Activated CD4-positive, alpha-beta memory T cell treated with anti-CD3 and anti-CD28 coated beads, Interleukin-2, amount 10 ng/mL, durations not matched to agents 7 days and 5 days (primary cell): ENCODE data around the gene MYOD1. TPM values are rescaled to one million over a fixed set of nuclear protein-coding genes. Genes with fewer than 3 reads are reported as not detected.

Experiments used
- CTCF ChIA-PET: fragments of 350-600 bp; sonication (Branson Sonifier 250); formaldehyde crosslinking; loops from one replicate; lab custom pipeline; 2021; ENCODE audit warnings: antibody characterized with exemption, inconsistent platforms; lab: Charles Lee
- POLR2A ChIA-PET: fragments of 350-600 bp; sonication (Branson Sonifier 250); formaldehyde crosslinking; loops from one replicate; lab custom pipeline; 2021; ENCODE audit warnings: antibody characterized with exemption; lab: Charles Lee
- DNase-seq: peaks from one replicate; pipeline ENCODE4 v3.0.0-alpha.2; 2020
- H3K27ac Mint-ChIP-seq: one replicate; pipeline ENCODE4 v1.8.0; 2021; ENCODE audit warnings: mild to moderate bottlenecking, mixed read lengths
- H3K27me3 Mint-ChIP-seq: one replicate; pipeline ENCODE4 v1.8.0; 2021; ENCODE audit warnings: mixed read lengths
- H3K36me3 Mint-ChIP-seq: one replicate; pipeline ENCODE4 v1.8.0; 2021; ENCODE audit warnings: low read depth, mixed read lengths
- H3K4me1 Mint-ChIP-seq: one replicate; pipeline ENCODE4 v1.8.0; 2021; ENCODE audit warnings: mixed read lengths
- H3K4me3 Mint-ChIP-seq: one replicate; pipeline ENCODE4 v1.8.0; 2021; ENCODE audit warnings: mild to moderate bottlenecking, mixed read lengths
- H3K9me3 Mint-ChIP-seq: one replicate; pipeline ENCODE4 v1.8.0; 2021; ENCODE audit warnings: mixed read lengths
- total RNA-seq, 2 experiments: library from RNA; stranded (reverse); gene quantifications; one replicate each; pipeline ENCODE4 v1.2.3, GENCODE V29; 2021

The MYOD1 gene
- total RNA-seq, 2 experiments from 2014 or later, result not detected

GRCh38 chr11:17714870-17715269, 4.5 kb upstream of the MYOD1 start:
- H3K36me3 Mint-ChIP-seq, result no peaks in the 10 kb centered on the region
- H3K27ac Mint-ChIP-seq, result no peak overlapping the region
- no peak overlapping the region for H3K4me3 Mint-ChIP-seq
- ChIA-PET CTCF (no interaction called here), POLR2A (no interaction called here)
- DNase-seq, result no peak
- no peaks in the 10 kb centered on the region for H3K9me3 Mint-ChIP-seq
- peaks cover 26% of the 10 kb centered on the region for H3K27me3 Mint-ChIP-seq
- no peaks in the 10 kb centered on the region for H3K4me1 Mint-ChIP-seq

- DNase-seq, result no peak
- ChIA-PET CTCF (interaction anchor here (1.5 kb wide), 1 partner anchor 14 kb away, joined by 5 read pairs; no protein-coding TSS in a partner anchor), POLR2A (no interaction called here)
- H3K27me3 Mint-ChIP-seq, result peaks cover 37% of the 10 kb centered on the region
- H3K4me3 Mint-ChIP-seq, result no peak overlapping the region
- no peaks in the 10 kb centered on the region for H3K36me3 Mint-ChIP-seq
- no peak overlapping the region for H3K27ac Mint-ChIP-seq
- no peaks in the 10 kb centered on the region for H3K4me1 Mint-ChIP-seq
- no peaks in the 10 kb centered on the region for H3K9me3 Mint-ChIP-seq
Observed at GRCh38 chr11:17716807-17717206, 2.6 kb upstream of the MYOD1 start.

- POLR2A ChIA-PET, result no interaction called here
- Mint-ChIP-seq H3K9me3 (no peaks in the 10 kb centered on the region), H3K27ac (no peak overlapping the region), H3K27me3 (peaks cover 46% of the 10 kb centered on the region), H3K4me3 (no peak overlapping the region), H3K36me3 (no peaks in the 10 kb centered on the region), H3K4me1 (no peaks in the 10 kb centered on the region)
- CTCF ChIA-PET, result interaction anchor here (1.0 kb wide), 1 partner anchor 119 kb away, joined by 3 read pairs; no protein-coding TSS in a partner anchor
- DNase-seq, result no peak
Observed at GRCh38 chr11:17718015-17718414, 1.4 kb upstream of the MYOD1 start.

- Mint-ChIP-seq H3K36me3 (no peaks in the 10 kb centered on the region), H3K4me3 (no peak overlapping the region), H3K27ac (no peak overlapping the region), H3K27me3 (peaks cover 48% of the 10 kb centered on the region), H3K4me1 (no peaks in the 10 kb centered on the region), H3K9me3 (no peaks in the 10 kb centered on the region)
- DNase-seq, result no peak
- ChIA-PET CTCF (interaction anchor here (1.0 to 1.3 kb wide), 2 partner anchors 13 to 120 kb away, joined by 3 to 4 read pairs; no protein-coding TSS in a partner anchor), POLR2A (no interaction called here)
Observed at GRCh38 chr11:17718510-17718962, 835 bp upstream of the MYOD1 start.

GRCh38 chr11:17719938-17720795, 796 bp downstream of the MYOD1 start:
- peaks cover 49% of the 10 kb centered on the region for H3K27me3 Mint-ChIP-seq
- no peak overlapping the region for H3K27ac Mint-ChIP-seq
- H3K4me1 Mint-ChIP-seq, result no peaks in the 10 kb centered on the region
- ChIA-PET CTCF (no interaction called here), POLR2A (no interaction called here)
- H3K36me3 Mint-ChIP-seq, result no peaks in the 10 kb centered on the region
- no peaks in the 10 kb centered on the region for H3K9me3 Mint-ChIP-seq
- DNase-seq, result no peak
- H3K4me3 Mint-ChIP-seq, result no peak overlapping the region

- DNase-seq, result no peak
- H3K9me3 Mint-ChIP-seq, result no peaks in the 10 kb centered on the region
- peaks cover 49% of the 10 kb centered on the region for H3K27me3 Mint-ChIP-seq
- H3K4me1 Mint-ChIP-seq, result no peaks in the 10 kb centered on the region
- H3K4me3 Mint-ChIP-seq, result no peak overlapping the region
- no peak overlapping the region for H3K27ac Mint-ChIP-seq
- ChIA-PET CTCF (no interaction called here), POLR2A (no interaction called here)
- H3K36me3 Mint-ChIP-seq, result no peaks in the 10 kb centered on the region
Observed at GRCh38 chr11:17720796-17721171, 1.4 kb downstream of the MYOD1 start.

GRCh38 chr11:17721242-17721999, 2.0 kb downstream of the MYOD1 start:
- ChIA-PET POLR2A (no interaction called here), CTCF (interaction anchor here (1.5 kb wide), 1 partner anchor 9 kb away, joined by 9 read pairs; no protein-coding TSS in a partner anchor)
- Mint-ChIP-seq H3K27ac (no peak overlapping the region), H3K4me3 (no peak overlapping the region), H3K9me3 (no peaks in the 10 kb centered on the region), H3K4me1 (no peaks in the 10 kb centered on the region), H3K36me3 (no peaks in the 10 kb centered on the region), H3K27me3 (peaks cover 51% of the 10 kb centered on the region)
- no peak for DNase-seq

GRCh38 chr11:17722000-17722643, 2.8 kb downstream of the MYOD1 start:
- CTCF ChIA-PET, result interaction anchor here (1.5 kb wide), 1 partner anchor 9 kb away, joined by 9 read pairs; no protein-coding TSS in a partner anchor
- DNase-seq, result no peak
- Mint-ChIP-seq H3K27me3 (peaks cover 54% of the 10 kb centered on the region), H3K9me3 (no peaks in the 10 kb centered on the region), H3K4me1 (no peaks in the 10 kb centered on the region), H3K4me3 (no peak overlapping the region), H3K27ac (no peak overlapping the region), H3K36me3 (no peaks in the 10 kb centered on the region)
- POLR2A ChIA-PET, result no interaction called here

- ChIA-PET POLR2A (no interaction called here), CTCF (no interaction called here)
- no peaks in the 10 kb centered on the region for H3K4me1 Mint-ChIP-seq
- peaks cover 57% of the 10 kb centered on the region for H3K27me3 Mint-ChIP-seq
- H3K4me3 Mint-ChIP-seq, result no peak overlapping the region
- H3K36me3 Mint-ChIP-seq, result no peaks in the 10 kb centered on the region
- H3K9me3 Mint-ChIP-seq, result no peaks in the 10 kb centered on the region
- DNase-seq, result no peak
- H3K27ac Mint-ChIP-seq, result no peak overlapping the region
Observed at GRCh38 chr11:17724020-17724908, 4.9 kb downstream of the MYOD1 start.

- ChIA-PET POLR2A (no interaction called here), CTCF (interaction anchor here (0.6 kb wide), 1 partner anchor 254 kb away, joined by 3 read pairs; no protein-coding TSS in a partner anchor)
- Mint-ChIP-seq H3K36me3 (no peaks in the 10 kb centered on the region), H3K27ac (no peak overlapping the region), H3K4me1 (no peaks in the 10 kb centered on the region), H3K27me3 (peaks cover 58% of the 10 kb centered on the region), H3K9me3 (no peaks in the 10 kb centered on the region), H3K4me3 (no peak overlapping the region)
- DNase-seq, result no peak
Observed at GRCh38 chr11:17725174-17725573, 5.8 kb downstream of the MYOD1 start.

GRCh38 chr11:17730137-17730536, 10.8 kb downstream of the MYOD1 start:
- CTCF ChIA-PET, result interaction anchor here (1.0 to 7.0 kb wide), 14 partner anchors 8 to 250 kb away, joined by 3 to 130 read pairs (median 6); no protein-coding TSS in a partner anchor

More at GRCh38 chr11:17730137-17730536, 10.8 kb downstream of the MYOD1 start:
- H3K36me3 Mint-ChIP-seq, result no peaks in the 10 kb centered on the region
- H3K4me3 Mint-ChIP-seq, result no peak overlapping the region
- H3K27ac Mint-ChIP-seq, result no peak overlapping the region
- H3K9me3 Mint-ChIP-seq, result no peaks in the 10 kb centered on the region
- H3K4me1 Mint-ChIP-seq, result no peaks in the 10 kb centered on the region
- POLR2A ChIA-PET, result no interaction called here
- no peak for DNase-seq
- H3K27me3 Mint-ChIP-seq, result peaks cover 57% of the 10 kb centered on the region
